GM06990 (cell line): ENCODE measurements around the gene CAPZA2.
A peak's percentile ranks its signal among the peaks of the same experiment; 100 is the strongest.
"Not testable (repeated sequence)": the region's sequence is repeated elsewhere in the genome, so short reads cannot be mapped to it uniquely, and the experiment has no call there.

Experiments
- DNase-seq: peaks from one replicate; pipeline ENCODE4 v3.0.0-alpha.2; 2011; ENCODE audit not compliant: insufficient read length; ENCODE audit errors: extremely low read depth
- H3K27me3 ChIP-seq: replicated peaks from 2 replicates; pipeline ENCODE4 v1.6.0; 2011; ENCODE audit warnings: low read length; ENCODE audit not compliant: control insufficient read depth, insufficient read depth
- H3K36me3 ChIP-seq: 2 replicates; pipeline ENCODE4 v1.5.1; 2011; ENCODE audit warnings: low read length; ENCODE audit not compliant: control insufficient read depth, insufficient read depth
- H3K4me3 ChIP-seq: replicated peaks from 2 replicates; pipeline ENCODE4 v1.5.1; 2011; ENCODE audit warnings: low read depth, mild to moderate bottlenecking, control low read depth, low read length
- TF ChIP-seq, protein P1 (sequence below): IDR thresholded peaks from 2 replicates; pipeline ENCODE4 v1.5.1; 2011; ENCODE audit warnings: low read length, control low read depth, mild to moderate bottlenecking, inconsistent platforms; ENCODE audit not compliant: insufficient read depth, poor library complexity, severe bottlenecking

The CAPZA2 gene

DNA sequence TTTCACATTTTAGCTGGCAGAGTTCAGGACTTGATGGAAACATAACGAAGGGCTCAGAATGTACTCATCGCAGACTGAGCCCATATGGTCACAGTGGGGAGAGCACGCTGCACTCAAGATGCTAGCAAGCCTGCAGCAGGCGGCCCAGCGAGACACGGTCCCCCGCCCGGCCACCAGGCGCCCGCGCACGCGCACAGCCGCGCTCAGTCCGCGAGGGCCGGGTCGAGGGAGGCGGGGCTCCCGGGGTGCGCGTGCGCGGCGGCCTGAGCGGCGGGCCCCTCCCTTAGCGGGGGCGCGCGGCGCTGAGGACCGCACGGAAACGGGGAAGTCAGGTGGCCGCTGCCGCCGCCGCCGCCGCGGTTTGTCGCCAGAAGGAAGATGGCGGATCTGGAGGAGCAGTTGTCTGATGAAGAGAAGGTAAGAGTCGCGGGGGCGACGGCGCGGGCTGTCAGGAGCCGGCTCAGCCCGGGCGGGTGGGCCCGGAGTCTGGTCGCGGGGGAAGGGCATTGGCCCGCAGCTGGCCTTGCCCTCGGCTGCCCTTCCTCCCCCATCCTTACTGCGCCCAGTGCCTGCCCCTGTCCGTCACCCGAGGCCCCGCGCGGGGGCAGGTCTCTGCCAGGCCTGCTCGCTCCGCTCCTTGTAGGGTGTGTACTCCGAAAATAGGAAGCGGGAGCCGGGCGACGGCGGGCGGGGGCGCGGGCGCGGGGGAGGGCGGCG, at the start of gene CAPZA2:
Gene CAPZA2 (plus strand): TSS at position 354 of the 717 bp plus-strand sequence. CDS start 25 bp downstream, at position 379.
- peak; percentile 95 for DNase-seq
- no peaks in the 10 kb centered on the region; the same call in 1 of the 2 replicates for H3K27me3 ChIP-seq
- H3K4me3 ChIP-seq, result peak within 1 kb of the TSS; percentile 95
- no peaks in the 10 kb centered on the region for H3K36me3 ChIP-seq
- TF ChIP-seq, protein P1, sequence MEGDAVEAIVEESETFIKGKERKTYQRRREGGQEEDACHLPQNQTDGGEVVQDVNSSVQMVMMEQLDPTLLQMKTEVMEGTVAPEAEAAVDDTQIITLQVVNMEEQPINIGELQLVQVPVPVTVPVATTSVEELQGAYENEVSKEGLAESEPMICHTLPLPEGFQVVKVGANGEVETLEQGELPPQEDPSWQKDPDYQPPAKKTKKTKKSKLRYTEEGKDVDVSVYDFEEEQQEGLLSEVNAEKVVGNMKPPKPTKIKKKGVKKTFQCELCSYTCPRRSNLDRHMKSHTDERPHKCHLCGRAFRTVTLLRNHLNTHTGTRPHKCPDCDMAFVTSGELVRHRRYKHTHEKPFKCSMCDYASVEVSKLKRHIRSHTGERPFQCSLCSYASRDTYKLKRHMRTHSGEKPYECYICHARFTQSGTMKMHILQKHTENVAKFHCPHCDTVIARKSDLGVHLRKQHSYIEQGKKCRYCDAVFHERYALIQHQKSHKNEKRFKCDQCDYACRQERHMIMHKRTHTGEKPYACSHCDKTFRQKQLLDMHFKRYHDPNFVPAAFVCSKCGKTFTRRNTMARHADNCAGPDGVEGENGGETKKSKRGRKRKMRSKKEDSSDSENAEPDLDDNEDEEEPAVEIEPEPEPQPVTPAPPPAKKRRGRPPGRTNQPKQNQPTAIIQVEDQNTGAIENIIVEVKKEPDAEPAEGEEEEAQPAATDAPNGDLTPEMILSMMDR, result no peak

DNA sequence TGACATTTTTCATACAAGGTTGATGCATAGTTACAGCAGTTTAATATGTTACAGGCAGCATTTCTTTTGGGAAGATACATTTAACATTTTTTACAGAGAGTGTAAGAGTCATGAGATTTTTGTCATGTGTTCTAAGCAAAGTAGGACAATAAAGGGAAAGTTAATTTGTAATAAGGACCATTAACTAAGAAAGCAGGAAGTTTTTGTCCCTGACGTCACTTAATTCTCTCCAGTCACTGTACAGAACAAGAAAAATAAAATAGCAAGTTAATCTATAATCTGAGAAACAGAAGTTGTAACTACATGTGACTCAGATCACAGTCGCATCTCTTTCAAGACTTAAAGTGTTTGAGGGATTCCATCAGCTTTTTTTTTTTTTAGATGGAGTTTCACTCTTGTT, 49.5 kb upstream of the CAPZA2 start:
- DNase-seq, result no peak
- no peaks in the 10 kb centered on the region for H3K27me3 ChIP-seq
- TF ChIP-seq, protein P1, result no peak
- no peak overlapping the region for H3K4me3 ChIP-seq
- H3K36me3 ChIP-seq, result no peaks in the 10 kb centered on the region

DNA sequence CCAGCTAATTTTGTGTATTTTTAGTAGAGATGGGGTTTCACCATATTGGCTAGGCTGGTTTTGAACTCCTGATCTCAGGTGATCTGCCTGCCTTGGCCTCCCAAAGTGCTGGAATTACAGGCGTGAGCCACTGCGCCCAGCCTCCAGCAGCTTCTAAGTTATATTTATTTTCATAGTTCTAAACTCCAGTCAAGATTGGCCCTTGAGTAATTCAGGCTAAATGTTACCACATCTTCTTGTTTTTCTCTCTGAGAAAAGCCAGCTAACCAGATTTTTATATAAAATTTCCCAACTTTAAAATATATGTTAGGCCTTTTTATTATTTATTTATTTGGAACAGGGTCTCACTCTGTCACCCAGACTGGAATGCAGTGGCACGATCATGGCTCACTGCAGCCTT, 49.0 kb upstream of the CAPZA2 start:
- not testable (repeated sequence) for H3K4me3 ChIP-seq, H3K27me3 ChIP-seq, DNase-seq, H3K36me3 ChIP-seq

DNA sequence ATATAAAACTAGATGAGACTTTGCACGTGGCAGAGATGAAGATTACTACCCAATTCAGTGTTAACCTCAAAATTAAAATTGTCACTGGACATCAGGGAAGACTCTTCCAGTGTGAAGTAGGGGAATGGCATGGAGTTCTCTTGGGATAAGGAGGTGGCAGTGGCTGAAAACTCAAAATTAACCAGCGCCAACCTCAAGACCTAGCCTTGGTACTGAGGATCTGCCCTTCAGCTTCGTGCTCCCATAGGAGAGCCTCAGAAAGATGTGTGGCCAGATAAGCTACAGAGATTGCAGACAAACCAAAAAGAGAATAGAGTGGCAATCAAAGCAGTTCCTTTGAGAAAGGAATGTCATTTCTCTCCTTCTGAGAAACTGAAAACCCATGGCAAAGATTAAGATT, 47.3 kb upstream of the CAPZA2 start:
- TF ChIP-seq, protein P1, result no peak
- no peak overlapping the region for H3K4me3 ChIP-seq
- DNase-seq, result no peak
- H3K36me3 ChIP-seq, result no peaks in the 10 kb centered on the region
- no peaks in the 10 kb centered on the region for H3K27me3 ChIP-seq

DNA sequence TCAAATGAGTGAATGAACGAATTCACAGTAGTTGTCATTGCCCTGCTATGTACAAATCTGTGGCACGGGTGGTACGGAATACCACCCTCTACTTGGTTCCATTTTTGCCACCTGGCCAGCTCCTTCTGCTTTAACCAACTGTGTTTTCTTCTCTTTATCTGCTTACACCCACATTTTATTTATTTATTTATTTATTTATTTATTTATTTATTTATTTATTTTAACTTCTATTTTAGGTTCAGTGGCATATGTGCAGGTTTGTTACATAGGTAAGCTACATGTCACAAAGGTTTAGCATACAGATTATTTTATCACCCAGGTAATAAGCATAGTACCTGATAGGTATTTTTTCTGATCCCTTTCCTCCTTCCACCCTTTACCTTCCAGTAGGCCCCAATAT, 42.2 kb upstream of the CAPZA2 start:
- no peaks in the 10 kb centered on the region for H3K36me3 ChIP-seq
- TF ChIP-seq, protein P1, result no peak
- DNase-seq, result no peak
- H3K27me3 ChIP-seq, result no peaks in the 10 kb centered on the region
- no peak overlapping the region for H3K4me3 ChIP-seq

DNA sequence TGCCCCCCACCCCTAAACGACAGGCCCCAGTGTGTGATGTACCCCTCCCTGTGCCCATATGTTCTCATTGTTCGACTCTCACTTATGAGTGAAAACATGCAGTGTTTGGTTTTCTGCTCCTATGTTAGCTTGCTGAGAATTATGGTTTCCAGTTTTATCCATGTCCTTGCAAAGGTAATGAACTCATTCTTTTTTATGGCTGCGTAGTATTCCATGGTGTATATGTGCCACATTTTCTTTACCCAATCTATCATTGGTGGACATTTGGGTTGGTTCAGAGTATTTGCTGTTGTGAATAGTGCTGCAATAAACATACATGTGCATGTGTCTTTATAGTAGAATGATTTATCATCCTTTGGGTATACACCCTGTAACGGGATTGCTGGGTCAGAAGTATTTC, 40.7 kb upstream of the CAPZA2 start:
- H3K27me3 ChIP-seq, H3K36me3 ChIP-seq, DNase-seq, H3K4me3 ChIP-seq: not testable (repeated sequence)

DNA sequence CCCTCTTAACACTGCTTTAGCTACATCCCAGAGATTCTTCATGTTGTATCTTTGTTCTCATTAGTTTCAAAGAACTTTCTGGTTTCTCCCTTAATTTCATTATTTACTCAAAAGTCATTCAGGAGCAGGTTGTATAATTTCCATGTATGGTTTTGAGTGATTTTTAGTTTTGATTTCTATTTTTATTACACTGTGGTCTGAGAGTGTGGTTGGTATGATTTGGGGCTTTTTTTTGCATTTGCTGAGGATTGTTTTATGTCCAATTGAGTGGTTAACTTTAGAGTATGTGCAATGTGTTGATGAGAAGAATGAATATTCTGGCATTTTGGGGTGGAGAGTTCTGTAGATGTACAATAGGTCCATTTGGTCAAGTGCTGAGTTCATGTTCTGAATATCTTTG, 37.9 kb upstream of the CAPZA2 start:
- DNase-seq, result no peak
- TF ChIP-seq, protein P1, result no peak
- no peaks in the 10 kb centered on the region for H3K27me3 ChIP-seq
- H3K4me3 ChIP-seq, result no peak overlapping the region
- H3K36me3 ChIP-seq, result no peaks in the 10 kb centered on the region
